Endothelial cell of umbilical vein (primary cell): ENCODE data around the gene SLC25A38. TPM values are rescaled to one million over a fixed set of nuclear protein-coding genes. Genes with fewer than 3 reads are reported as not detected.

Experiments used
- BruUV-seq: library from RNA; stranded (reverse); fragments of 400-500 nt; replicated peaks from 2 replicates; lab custom pipeline; 2021; lab: Mats Ljungman, UMichigan
- CTCF ChIA-PET: fragments of 300-600, 350-600 bp; sonication (Branson Sonifier 250); formaldehyde crosslinking; loops from one replicate; lab custom pipeline; 2021; ENCODE audit warnings: antibody characterized with exemption, inconsistent platforms; lab: Charles Lee
- POLR2A ChIA-PET: fragments of 300-600, 350-600 bp; sonication (Branson Sonifier 250); formaldehyde crosslinking; loops from one replicate; lab custom pipeline; 2021; ENCODE audit warnings: antibody characterized with exemption, inconsistent platforms; lab: Charles Lee
- DNase-seq: peaks from one replicate; pipeline ENCODE4 v3.0.0-alpha.2; 2011; ENCODE audit warnings: low read depth, low spot score
- FAIRE-seq: peaks from 2 replicates; lab custom pipeline; 2011; peaks lifted over from hg19 to GRCh38; lab: Jason Lieb, UNC
- H2AFZ ChIP-seq: 2 replicates; pipeline ENCODE4 v1.6.0; 2012; ENCODE audit warnings: low read depth, low read length, control low read depth, inconsistent platforms
- H3K27ac ChIP-seq: 2 replicates; pipeline ENCODE4 v1.5.1; 2011; ENCODE audit warnings: low read depth, mild to moderate bottlenecking, control low read depth, low read length, moderate library complexity; ENCODE audit not compliant: insufficient read depth
- H3K27me3 ChIP-seq, 2 experiments: 2 replicates each; pipeline versions ENCODE4 v1.6.0 to v1.6.1; 2011; ENCODE audit warnings: low read length in 2 of 2, mixed read lengths in 1 of 2; ENCODE audit not compliant: control insufficient read depth in 2 of 2, insufficient read depth in 2 of 2
- H3K36me3 ChIP-seq, 2 experiments: 2 replicates in 1 of 2; 3 replicates in 1 of 2; pipeline ENCODE4 v1.5.1; 2011; ENCODE audit warnings: low read length in 2 of 2, mild to moderate bottlenecking in 1 of 2, moderate library complexity in 1 of 2; ENCODE audit not compliant: control insufficient read depth in 2 of 2, insufficient read depth in 2 of 2; ENCODE audit errors: extremely low read depth in 1 of 2
- H3K4me1 ChIP-seq: 3 replicates; pipeline ENCODE4 v1.5.1; 2011; ENCODE audit warnings: mild to moderate bottlenecking, low read length; ENCODE audit not compliant: control insufficient read depth, insufficient read depth; ENCODE audit errors: extremely low read depth
- H3K4me2 ChIP-seq: 2 replicates; pipeline ENCODE4 v1.6.1; 2011; ENCODE audit warnings: low read length, control low read depth, mixed read lengths; ENCODE audit not compliant: insufficient read depth
- H3K4me3 ChIP-seq, 3 experiments: fragments of 200-600 bp in 1 of 3; sonication (generic), shearing (Covaris generic) in 1 of 3; replicated peaks in 1 of 3; 2 replicates each; pipeline ENCODE4 v1.5.1; 2011 to 2016; ENCODE audit warnings: control low read depth in 3 of 3, low read length in 3 of 3, mild to moderate bottlenecking in 2 of 3, inconsistent platforms in 1 of 3, low read depth in 1 of 3, moderate library complexity in 1 of 3; ENCODE audit not compliant: insufficient read depth in 1 of 3
- H3K79me2 ChIP-seq: 2 replicates; pipeline ENCODE4 v1.6.0; 2012; ENCODE audit warnings: low read length, inconsistent platforms; ENCODE audit not compliant: control insufficient read depth, insufficient read depth
- H3K9ac ChIP-seq: replicated peaks from 2 replicates; pipeline ENCODE3; 2011; ENCODE audit warnings: low read length, control low read depth; ENCODE audit not compliant: insufficient read depth; ENCODE audit errors: extremely low read depth
- H3K9me1 ChIP-seq: replicated peaks from 3 replicates; pipeline ENCODE4 v1.6.0; 2011; ENCODE audit warnings: mild to moderate bottlenecking, low read length; ENCODE audit not compliant: control insufficient read depth, insufficient read depth; ENCODE audit errors: extremely low read depth
- H3K9me3 ChIP-seq: replicated peaks from 2 replicates; pipeline ENCODE4 v1.5.1; 2012; ENCODE audit warnings: low read length, inconsistent platforms; ENCODE audit not compliant: control insufficient read depth, insufficient read depth
- H4K20me1 ChIP-seq: replicated peaks from 2 replicates; pipeline ENCODE3; 2011; ENCODE audit warnings: mild to moderate bottlenecking, low read length; ENCODE audit not compliant: control insufficient read depth, insufficient read depth; ENCODE audit errors: extremely low read depth
- EZH2 ChIP-seq: IDR thresholded peaks from 2 replicates; pipeline ENCODE4 v1.6.1; 2012; ENCODE audit warnings: borderline replicate concordance, low read depth, mild to moderate bottlenecking, moderate library complexity, low read length, inconsistent platforms; ENCODE audit not compliant: severe bottlenecking
- FOS ChIP-seq: IDR thresholded peaks from 2 replicates; pipeline ENCODE4 v1.6.1; 2011; ENCODE audit warnings: mild to moderate bottlenecking, low read length, moderate library complexity, borderline replicate concordance; ENCODE audit not compliant: insufficient read depth
- GATA2 ChIP-seq: IDR thresholded peaks from 2 replicates; pipeline ENCODE4 v1.7.0; 2011; ENCODE audit warnings: low read depth, mild to moderate bottlenecking, moderate library complexity, mixed read lengths, low read length; ENCODE audit not compliant: insufficient read length, insufficient read depth
- JUN ChIP-seq: IDR thresholded peaks from 2 replicates; pipeline ENCODE4 v1.6.1; 2011; ENCODE audit warnings: borderline replicate concordance, low read depth; ENCODE audit not compliant: insufficient read length, insufficient read depth
- MYC ChIP-seq: IDR thresholded peaks from one replicate; pipeline ENCODE4 v1.6.1; 2011; ENCODE audit warnings: mild to moderate bottlenecking, low read depth, low read length
- POLR2A ChIP-seq: IDR thresholded peaks from 2 replicates; pipeline ENCODE4 v1.6.1; 2012; ENCODE audit warnings: low read depth, mild to moderate bottlenecking, control low read depth, low read length
- POLR2AphosphoS5 ChIP-seq: IDR thresholded peaks from 2 replicates; pipeline ENCODE4 v1.6.1; 2012; ENCODE audit warnings: low read depth, mild to moderate bottlenecking, control low read depth, low read length, moderate library complexity; ENCODE audit not compliant: insufficient read depth
- dilution Hi-C: fragments of 300-500 bp; cut with MboI; formaldehyde crosslinking; loops from one replicate; pipeline ENCODE4 v1.15.0; 2019; ENCODE audit warnings: low sequenced_read_pairs; ENCODE audit not compliant: extremely low pct_ligation_motif_present
- intact Hi-C: fragments of 100-400 bp; cut with micrococcal nuclease; formaldehyde crosslinking; loops from one replicate; pipeline ENCODE4 v1.10.0; 2022
- polyA plus RNA-seq, 4 experiments: library from polyadenylated mRNA; depleted of rRNA in 3 of 4; stranded (reverse) in 3 of 4; unstranded in 1 of 4; fragments of >200 nt; gene quantifications; 2 replicates each; pipeline versions ENCODE4 v1.2.1 to v1.2.3, GENCODE V29; 2011 to 2012; ENCODE audit warnings: missing spikeins in 1 of 4
- small RNA-seq: library from RNA; depleted of rRNA; stranded (forward); fragments of <200 nt; gene quantifications from one replicate; pipeline ENCODE3, GENCODE V24; 2012; ENCODE audit warnings: low replicate concordance, low read depth; ENCODE audit not compliant: insufficient read depth, insufficient read length
- total RNA-seq: library from RNA; stranded (reverse); gene quantifications from 2 replicates; pipeline ENCODE4 v1.2.3, GENCODE V29; 2021
- TF ChIP-seq, protein P1 (sequence below): IDR thresholded peaks from 2 replicates; pipeline ENCODE4 v1.6.1; 2011; ENCODE audit not compliant: insufficient read depth, insufficient read length
- TF ChIP-seq, protein P2 (sequence below), 2 donors: IDR thresholded peaks; 1 replicate in 1 of 2; 2 replicates in 1 of 2; pipeline ENCODE4 v1.5.1; 2011; ENCODE audit warnings: low read length in 2 of 2, mild to moderate bottlenecking in 2 of 2, moderate library complexity in 2 of 2, control low read depth in 1 of 2, inconsistent platforms in 1 of 2, low read depth in 1 of 2; ENCODE audit not compliant: insufficient read depth in 1 of 2; ENCODE audit errors: extremely low read depth in 1 of 2

The SLC25A38 gene
- total and polyA plus RNA-seq, 2 donors (not counting 3 experiments of a cell fraction or from before 2014, with no cell fraction given), result 20.0 to 31.1 TPM

DNA sequence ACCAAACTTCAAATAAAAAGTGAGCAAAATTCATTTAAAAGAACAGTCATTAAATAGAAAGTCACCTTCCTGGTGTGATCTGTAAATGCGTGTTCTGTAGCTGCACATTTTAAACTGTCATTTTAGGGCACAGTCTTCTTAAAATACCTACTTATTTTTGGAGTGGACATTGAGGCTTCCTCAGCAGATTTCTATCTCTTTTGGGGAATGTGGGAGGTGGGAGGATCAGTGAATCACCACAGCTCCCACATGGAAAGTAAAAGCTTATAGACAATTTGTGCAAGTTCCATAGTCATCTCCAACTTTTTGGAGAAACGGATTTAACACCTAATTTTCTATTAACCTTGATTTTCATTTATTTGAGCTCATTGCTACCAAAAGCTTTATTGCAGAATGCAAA lies 63.3 kb downstream of the SLC25A38 start:
- ChIA-PET POLR2A (no interaction called here), CTCF (interaction anchor here (0.7 to 3.7 kb wide), 12 partner anchors 9 to 732 kb away, joined by 3 to 82 read pairs (median 6); no protein-coding TSS in a partner anchor)
- Histone ChIP-seq H3K4me1 (no peaks in the 10 kb centered on the region), H3K27me3 (peaks cover 0 to 2% of the 10 kb centered on the region in 2 experiments), H3K27ac (no peak overlapping the region), H3K79me2 (no peaks in the 10 kb centered on the region), H3K36me3 (no peaks in the 10 kb centered on the region), H4K20me1 (no peaks in the 10 kb centered on the region), H3K9ac (no peak overlapping the region), H2AFZ (no peak overlapping the region), H3K4me3 (no peak overlapping the region), H3K4me2 (no peak overlapping the region), H3K9me1 (no peaks in the 10 kb centered on the region), H3K9me3 (no peaks in the 10 kb centered on the region)
- intact Hi-C loops (loop anchor here (5.0 kb wide), 1 partner anchor 271 kb away; no protein-coding TSS in a partner anchor), dilution Hi-C loops (no loop called here)
- TF ChIP-seq EZH2, result no peak
- no peak for TF ChIP-seq POLR2A
- TF ChIP-seq FOS, result no peak
- TF ChIP-seq GATA2, result no peak
- no peak for TF ChIP-seq MYC
- TF ChIP-seq, protein P1, sequence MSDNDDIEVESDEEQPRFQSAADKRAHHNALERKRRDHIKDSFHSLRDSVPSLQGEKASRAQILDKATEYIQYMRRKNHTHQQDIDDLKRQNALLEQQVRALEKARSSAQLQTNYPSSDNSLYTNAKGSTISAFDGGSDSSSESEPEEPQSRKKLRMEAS, result no peak
- TF ChIP-seq POLR2AphosphoS5, result no peak
- TF ChIP-seq, protein P2, sequence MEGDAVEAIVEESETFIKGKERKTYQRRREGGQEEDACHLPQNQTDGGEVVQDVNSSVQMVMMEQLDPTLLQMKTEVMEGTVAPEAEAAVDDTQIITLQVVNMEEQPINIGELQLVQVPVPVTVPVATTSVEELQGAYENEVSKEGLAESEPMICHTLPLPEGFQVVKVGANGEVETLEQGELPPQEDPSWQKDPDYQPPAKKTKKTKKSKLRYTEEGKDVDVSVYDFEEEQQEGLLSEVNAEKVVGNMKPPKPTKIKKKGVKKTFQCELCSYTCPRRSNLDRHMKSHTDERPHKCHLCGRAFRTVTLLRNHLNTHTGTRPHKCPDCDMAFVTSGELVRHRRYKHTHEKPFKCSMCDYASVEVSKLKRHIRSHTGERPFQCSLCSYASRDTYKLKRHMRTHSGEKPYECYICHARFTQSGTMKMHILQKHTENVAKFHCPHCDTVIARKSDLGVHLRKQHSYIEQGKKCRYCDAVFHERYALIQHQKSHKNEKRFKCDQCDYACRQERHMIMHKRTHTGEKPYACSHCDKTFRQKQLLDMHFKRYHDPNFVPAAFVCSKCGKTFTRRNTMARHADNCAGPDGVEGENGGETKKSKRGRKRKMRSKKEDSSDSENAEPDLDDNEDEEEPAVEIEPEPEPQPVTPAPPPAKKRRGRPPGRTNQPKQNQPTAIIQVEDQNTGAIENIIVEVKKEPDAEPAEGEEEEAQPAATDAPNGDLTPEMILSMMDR (IDR thresholded peaks at IDR 0.05; ENCODE audit: extremely low read depth in 1 of 2, insufficient read depth in 1 of 2, low read depth in 1 of 2, low read length in 2 of 2), result no peak
- no peak for TF ChIP-seq JUN
- BruUV-seq, result no TSS peak
- DNase-seq (no peak), FAIRE-seq (no peak)

Small RNA genes lying within 50 kb of the gene (small RNA-seq; reads per million reads assigned to genes)
- gene SNORA6 (not detected), gene SNORA62 (not detected)

Other genes starting within 250 kb of the SLC25A38 start
- 13.2 and 14.9 TPM in 2 replicates for gene CSRNP1, start 229.8 kb upstream of the SLC25A38 start, total RNA-seq
- gene CSRNP1, start 229.8 kb upstream of the SLC25A38 start, polyA plus RNA-seq, result 26.5 and 33.7 TPM in 2 replicates
- not detected in 2 replicates for gene XIRP1, start 190.8 kb upstream of the SLC25A38 start, total RNA-seq
- not detected in 2 replicates for gene XIRP1, start 190.8 kb upstream of the SLC25A38 start, polyA plus RNA-seq
- not detected in 2 replicates for gene CX3CR1, start 103.3 kb upstream of the SLC25A38 start, total RNA-seq
- gene CX3CR1, start 103.3 kb upstream of the SLC25A38 start, polyA plus RNA-seq, result not detected in 2 replicates
- gene CCR8, start 53.7 kb upstream of the SLC25A38 start, total RNA-seq, result not detected in 2 replicates
- not detected in 2 replicates for gene CCR8, start 53.7 kb upstream of the SLC25A38 start, polyA plus RNA-seq
- 1,060 and 1,357 TPM in 2 replicates for gene RPSA, start 23.4 kb downstream of the SLC25A38 start, total RNA-seq
- 3,418 and 3,687 TPM in 2 replicates for gene RPSA, start 23.4 kb downstream of the SLC25A38 start, polyA plus RNA-seq
- gene MOBP, start 84.3 kb downstream of the SLC25A38 start, total RNA-seq, result 0.44 and 2.0 TPM in 2 replicates
- gene MOBP, start 84.3 kb downstream of the SLC25A38 start, polyA plus RNA-seq, result 1.6 and 2.3 TPM in 2 replicates